COLO668 (cell line): ENCODE results near the gene PALD1.

Source experiments
- DNase-seq: peaks from one replicate; lab custom pipeline; 2025; ENCODE audit not compliant: unreplicated experiment; lab: John Stamatoyannopoulos, UW

Gene PALD1

GRCh38 chr10:70478191-70479164 is at the start of gene PALD1:
TSS of gene PALD1 (plus strand) at chr10:70478767. CDS start at chr10:70525952, 47,185 bp downstream.
- peak; percentile 18 for DNase-seq

DNA sequence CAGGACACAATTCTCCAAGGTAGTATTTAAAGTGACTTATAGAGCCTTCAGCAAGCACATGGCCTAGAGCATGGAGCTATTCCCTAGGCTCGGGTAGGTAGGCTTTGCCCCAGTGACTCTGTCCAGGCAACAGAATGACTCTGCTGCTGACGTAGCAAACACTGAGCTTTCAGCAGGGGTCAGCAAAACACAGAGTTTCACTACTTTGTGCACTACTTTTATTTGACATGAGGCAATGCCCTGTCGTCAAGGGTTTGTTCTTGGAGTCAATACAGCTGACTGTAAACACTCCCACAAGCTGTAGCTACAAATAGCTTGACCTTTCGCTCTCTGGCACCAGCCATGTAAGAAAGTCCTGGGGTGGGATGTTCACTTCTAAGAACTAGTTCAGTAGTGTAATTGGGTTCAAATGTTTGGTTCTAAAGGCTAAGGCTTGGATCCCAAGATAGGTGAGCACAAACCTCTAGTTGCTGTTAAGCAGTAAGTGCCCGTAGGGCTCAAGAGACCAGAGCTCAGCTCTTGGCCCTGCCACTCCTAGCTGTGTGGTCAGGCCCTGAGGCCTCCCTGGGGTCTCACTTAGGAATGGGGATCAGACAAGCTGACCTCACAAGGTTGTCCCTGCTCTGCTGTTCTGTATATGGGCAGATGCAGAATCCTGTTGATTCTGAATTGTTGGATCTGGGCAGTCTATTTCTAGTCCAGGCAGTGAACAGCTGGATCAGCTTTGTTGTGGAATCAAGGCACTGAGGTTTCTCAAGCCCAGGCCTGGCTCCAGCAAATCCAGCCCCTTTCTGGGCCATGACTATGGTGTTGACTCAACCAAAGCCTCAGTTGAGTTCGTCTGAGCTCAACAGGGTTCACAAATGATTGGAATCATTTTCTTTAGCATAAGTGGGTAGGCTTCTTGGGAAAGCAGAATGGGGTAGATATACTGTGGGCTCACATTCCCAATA is 47.8 kb upstream of the PALD1 start:
- no peak for DNase-seq

- DNase-seq: no peak
These were observed 46.5 kb upstream of the PALD1 start for GRCh38 chr10:70432101-70432500.

DNA sequence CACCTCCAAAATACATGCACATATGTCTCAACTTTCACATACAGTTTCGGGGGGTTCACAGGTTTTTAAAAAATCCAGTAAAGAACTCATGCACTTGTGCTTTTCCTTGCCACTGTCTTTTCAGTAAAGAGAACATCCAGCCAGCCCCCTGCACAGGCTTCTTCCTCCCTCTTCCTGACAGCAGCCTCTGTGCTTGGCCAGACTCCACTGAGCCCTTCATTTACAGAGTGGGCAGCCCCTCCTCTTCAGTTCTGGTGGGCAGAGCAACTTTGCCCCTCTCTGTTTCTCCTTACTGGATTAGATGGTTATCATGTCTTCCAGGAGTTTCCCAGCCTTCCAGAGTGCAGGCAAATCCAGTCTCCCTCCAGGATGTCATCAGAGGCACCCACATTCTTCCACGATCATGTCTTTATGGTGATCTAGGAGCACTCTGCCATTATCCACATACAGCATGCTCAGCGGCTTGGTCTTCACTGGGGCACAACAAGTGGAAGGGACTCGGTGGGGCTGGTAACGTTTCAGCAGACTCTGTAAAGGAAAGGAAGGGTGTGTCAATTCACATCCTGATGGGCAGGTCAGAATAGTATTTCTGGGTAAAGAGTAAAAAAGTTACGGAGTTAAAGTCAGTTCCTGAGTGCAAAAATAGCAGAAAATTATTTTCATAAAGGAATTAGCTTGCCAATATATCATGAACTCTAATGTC is 45.9 kb upstream of the PALD1 start:
- DNase-seq: no peak

- DNase-seq: no peak
These were observed 44.8 kb upstream of the PALD1 start for GRCh38 chr10:70433581-70434280.

DNA sequence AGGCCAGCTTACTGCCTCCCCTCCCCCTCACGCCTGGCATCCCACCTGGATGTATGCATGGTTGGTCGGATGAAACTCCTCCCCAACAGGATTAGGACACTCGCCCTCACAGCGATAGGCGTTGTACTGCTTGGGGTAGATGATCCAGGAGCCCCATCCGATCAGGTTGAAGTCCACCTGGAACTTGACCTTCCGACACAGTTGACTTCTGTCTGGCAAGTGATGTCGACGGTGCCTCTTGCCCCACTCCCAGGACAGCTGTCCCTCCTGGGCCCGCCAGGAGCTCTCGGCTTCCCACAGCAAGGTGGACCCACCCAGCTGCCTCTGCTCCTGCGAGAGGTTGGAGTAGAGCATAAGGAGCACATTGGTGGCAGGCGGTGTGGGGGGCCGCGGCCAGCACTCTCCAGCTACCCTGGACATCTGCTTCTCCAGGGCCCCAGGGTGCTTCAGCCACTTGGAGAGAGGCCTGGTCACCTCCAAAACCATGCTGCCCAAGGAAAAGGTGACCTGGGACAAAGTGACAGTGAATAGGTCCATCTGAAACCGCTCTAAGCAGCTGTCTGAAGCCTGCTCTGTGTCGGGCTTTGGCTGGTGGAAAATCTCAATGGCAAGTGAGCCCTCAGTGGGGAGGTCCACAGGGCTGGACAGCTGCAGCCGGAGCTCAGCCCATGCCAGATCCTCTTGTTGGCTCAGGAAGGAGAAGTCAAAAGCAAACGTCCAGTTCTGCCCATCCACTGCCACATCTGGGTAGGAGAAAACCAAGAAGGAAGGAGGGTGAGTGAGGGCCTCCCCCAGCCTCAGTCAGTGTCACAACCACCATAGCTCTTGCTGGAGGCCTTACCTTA is 43.1 kb upstream of the PALD1 start:
- no peak for DNase-seq

GRCh38 chr10:70437721-70438120 is 40.8 kb upstream of the PALD1 start:
- DNase-seq: no peak

DNA sequence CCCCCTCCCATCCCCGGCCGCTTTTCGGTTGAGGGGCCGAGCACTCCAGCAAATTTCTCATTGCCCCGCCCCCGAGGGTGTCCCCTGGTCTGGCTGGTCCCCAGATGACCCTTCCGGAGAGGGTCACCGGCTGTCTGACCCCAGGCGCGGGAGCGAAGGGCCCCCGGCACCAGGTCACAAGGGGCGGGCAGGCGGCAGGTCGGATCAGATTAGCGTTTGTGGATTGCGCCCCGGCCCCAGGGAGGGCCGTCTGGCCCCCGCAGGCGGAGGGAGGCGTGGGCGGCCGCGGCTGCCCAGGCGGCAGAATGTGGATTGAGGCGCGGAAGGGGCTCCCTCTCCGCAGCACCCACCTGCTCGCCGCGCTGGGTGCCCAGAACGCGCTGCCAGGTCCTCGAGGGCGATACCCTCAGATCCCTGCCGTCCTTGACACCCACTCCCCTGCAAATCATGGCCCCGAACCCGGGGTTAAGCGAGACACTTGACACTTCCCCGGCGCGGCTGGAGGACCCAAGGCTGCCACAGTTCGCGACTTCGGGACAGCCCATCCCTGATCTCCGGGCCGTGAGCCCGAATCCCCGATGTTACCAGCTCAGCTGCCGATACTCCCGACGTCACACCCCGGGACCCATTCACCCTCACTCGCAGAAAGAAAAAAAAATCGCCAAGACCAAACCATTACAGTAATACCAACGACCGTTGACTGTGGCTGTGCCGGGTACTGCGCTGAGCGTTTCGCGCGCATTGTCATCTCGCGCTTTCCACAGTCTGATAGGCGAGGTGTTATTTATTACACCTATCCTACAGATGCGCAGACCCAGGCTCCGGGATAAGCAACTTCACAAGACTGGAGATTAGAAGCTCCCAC is 38.0 kb upstream of the PALD1 start:
- DNase-seq: no peak

GRCh38 chr10:70441161-70441894 is 37.2 kb upstream of the PALD1 start, which contains the start of gene NODAL:
TSS of gene NODAL (minus strand) at chr10:70441681. CDS start at chr10:70441667, 14 bp downstream.
- no peak for DNase-seq

DNA sequence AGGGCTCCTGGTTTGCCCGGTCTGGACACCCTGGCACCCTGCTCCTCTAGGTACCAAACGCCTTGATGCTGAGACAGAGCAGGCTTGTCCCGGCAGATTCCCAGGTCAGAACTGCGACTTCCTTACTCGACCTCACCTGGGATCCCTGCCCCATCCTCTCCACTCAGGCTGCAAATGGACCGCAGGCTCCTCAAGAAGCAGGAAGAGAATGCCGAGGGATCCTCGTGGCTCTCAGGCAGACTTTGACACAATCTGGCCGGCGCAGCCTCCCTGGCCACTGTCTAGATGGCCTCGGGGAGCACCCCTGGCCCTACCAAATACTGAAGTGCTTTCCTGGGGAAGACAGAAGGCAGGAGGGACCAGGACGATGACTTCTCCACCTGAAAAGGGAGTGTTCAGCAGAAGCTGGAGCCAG is 36.7 kb upstream of the PALD1 start:
- no peak for DNase-seq

GRCh38 chr10:70442332-70442988 is 36.1 kb upstream of the PALD1 start:
- no peak for DNase-seq

DNA sequence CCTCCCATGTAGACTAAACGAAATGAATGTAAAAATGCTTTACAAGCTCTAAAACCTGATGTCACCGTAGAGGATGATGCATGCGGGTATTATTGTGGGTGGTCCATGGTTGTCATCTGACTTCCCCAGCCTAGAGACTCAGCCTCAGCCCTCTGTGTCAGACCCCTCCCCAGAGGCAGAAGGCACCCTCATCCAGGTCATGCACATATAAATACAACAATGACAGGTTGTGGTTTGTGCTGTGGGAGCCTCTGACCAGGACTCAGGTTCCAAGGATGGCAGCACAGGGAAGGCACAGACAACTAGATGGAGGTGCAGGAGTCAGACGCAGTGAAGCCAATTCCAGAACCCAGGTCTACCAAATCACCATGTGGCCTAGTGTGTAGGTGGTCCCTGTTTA is 33.8 kb upstream of the PALD1 start:
- no peak for DNase-seq

DNA sequence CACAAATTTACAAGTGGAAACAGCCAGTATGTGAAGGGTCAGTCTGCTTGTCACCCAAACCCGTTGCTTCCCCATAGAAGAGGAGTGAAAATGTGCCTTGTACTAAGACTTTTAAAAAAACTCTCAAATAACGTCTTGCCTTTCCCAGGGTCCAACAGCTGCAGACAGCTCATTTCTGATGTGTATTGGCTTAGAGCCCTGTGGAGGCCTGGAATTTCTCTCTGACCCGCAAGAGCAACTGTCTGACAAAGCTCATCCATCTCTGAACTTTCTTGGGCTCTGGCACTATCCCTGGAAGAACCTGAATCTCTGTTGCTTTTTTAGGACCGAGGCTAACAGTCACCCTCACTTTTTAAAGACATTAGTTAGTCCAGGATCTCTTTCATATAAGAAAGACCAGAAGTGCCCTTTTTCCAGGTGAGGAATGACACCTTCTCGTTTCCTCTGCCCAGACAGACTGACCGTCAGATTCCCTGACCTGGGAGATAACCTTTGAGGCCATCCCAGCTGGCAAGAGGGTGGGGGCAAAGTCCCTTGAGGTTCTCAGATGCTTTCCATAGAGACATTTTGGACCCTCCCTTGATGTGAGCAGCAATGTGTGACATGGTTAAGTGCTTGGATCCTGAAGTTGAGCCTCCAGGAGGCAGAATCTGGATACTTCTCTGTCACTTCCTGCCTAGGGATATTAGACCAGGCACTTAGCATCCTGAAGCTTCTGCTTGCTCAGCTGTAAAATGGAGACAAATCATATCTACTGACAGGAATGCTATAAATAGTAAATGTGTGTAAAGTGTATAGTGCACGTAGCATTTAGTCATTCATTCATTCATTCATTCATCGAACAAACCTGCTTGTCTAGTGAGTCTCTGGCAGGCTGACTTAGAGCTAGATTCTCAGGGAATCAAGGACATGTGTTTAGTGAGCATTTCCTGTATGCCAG is 32.6 kb upstream of the PALD1 start:
- DNase-seq: no peak

DNA sequence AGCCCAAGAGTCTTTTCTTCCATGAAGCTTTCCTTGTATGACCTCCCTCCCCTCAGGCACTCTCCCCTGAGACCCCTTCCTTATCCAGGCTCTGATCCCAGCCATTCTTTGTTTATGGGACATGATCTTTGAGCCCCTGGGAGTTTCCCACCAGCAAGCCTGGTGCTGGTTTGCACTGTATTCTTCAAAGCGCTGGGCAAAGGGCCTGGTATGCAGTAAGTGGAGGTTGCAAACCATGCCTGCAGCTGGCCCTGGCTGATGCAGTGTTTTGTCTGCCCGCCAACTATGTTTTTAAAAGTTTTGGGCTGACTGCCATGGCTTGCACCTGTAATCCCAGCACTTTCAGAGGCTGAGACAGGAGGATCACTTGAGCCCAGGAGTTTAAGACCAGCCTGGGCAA is 30.3 kb upstream of the PALD1 start:
- DNase-seq: no peak

DNA sequence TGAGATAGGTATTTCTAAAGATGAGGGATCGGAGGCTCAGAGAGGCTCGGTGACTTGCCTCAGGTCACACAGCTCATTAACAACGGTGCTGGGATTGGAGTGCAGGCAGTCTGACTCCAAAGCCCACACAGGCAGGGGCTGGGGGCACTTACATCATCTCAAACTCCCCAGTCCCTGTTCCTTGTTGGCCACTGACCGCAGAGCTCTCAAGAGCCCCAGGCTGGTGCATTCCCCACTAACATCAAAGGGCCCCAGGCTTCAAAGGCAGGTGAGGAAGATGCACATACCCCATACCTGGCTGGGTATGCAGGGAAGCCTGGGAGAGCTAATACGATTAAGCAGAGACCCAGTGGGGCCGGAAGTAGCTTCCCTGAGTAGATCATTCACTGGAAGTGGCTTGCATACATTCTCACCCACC is 23.3 kb upstream of the PALD1 start:
- no peak for DNase-seq

- no peak for DNase-seq
These were observed 22.4 kb upstream of the PALD1 start for GRCh38 chr10:70456164-70456563.
